Head of caudate nucleus (tissue), 42 donors: ENCODE data around the gene RER1.
A peak's percentile ranks its signal among the peaks of the same experiment; 100 is the strongest.

Experiments used
- DNase-seq, 42 donors: peaks; one replicate each; pipeline versions ENCODE4 v3.0.0 to v3.0.0-alpha.2; 2020 to 2021; ENCODE audit warnings: mixed read lengths in 7 of 42
- intact Hi-C: fragments of 100-400 bp; cut with DNase I; formaldehyde crosslinking; loops from one replicate; pipeline ENCODE4 v1.15.0; 2022

RER1 gene

DNA sequence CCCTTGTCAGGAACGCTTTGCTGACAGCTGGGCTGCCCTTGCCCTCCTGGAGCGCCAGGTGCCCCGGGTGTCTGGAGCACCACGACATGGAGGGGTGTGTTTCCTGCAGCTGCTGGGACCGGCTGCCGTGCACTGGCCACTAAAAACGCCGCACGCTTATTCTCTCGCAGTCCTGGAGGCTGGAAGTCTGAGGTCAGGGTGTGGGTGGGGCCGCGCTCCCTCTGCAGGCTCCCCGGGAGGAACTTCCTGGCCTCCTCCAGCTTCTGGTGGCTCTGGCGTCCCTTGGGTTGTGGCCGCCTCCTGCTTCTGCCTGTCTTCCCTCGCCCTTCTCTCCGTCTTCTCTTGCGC is 56.4 kb downstream of the RER1 start:
- intact Hi-C loops, result no loop called here
- no peak for DNase-seq

DNA sequence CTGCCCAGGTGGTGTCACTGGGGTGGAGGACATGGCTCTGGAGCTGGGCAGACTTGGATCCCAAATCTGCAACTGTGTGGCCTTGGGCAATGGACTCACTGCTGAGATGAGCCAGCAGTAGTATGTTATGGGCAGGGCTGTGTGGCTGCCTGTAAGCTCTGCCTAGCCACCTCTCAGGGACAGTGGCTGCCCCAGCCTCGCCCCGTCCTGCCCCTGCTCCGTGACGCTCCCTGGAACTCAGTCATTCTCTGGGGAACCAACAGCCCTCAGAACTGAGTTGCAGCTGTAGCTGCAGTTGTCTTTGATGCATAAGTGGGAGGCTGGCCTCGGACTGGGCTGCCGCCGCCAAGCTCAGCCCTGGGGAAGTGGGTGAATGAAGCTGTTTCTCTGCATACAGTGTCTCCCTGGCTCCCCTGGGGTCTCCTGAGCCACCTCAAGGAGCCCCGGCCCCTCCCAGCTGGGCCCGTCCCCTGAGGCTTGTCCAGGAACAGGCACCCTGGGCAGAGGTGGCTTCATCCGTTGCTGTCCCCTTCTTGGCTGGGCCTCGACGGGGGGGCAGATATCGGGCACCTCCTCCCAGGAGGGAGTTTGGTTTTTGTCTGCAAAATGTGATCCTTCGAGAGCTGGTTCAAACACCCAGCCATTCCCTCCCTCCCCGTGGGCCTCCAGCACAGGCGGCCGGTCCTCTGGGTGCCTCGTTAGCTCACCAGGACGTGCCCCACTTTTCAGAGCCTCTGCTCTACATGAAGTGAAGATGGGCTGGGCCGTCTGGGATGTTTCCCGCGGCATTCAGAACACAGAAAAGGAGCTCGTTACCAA is 58.2 kb downstream of the RER1 start:
- intact Hi-C loops, result no loop called here
- peak in 25 of 42 donors; percentile 29 to 74 (median 58) for DNase-seq

DNA sequence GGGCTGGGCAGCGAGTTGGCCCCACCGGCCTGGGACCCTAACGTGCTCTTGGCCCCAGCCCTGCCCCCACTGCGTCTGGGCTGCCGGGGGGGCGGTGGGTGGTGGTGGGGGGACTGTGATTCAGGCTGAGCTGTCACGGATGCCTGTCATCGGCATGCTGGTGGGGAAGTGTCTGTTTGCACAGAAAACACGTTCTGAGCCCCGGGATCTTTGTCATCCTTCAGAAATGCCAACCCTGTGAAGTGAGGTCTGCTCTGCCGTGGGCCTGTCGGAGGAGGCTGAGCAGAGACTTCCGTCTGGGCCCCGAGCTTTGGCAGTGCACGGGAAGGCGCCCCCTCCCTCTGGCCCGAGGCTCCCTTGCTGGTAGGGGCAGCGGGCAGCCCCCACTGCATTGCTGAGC is 60.1 kb downstream of the RER1 start:
- peak in 14 of 42 donors; percentile 19 to 73 (median 49) for DNase-seq
- intact Hi-C loops, result no loop called here

DNA sequence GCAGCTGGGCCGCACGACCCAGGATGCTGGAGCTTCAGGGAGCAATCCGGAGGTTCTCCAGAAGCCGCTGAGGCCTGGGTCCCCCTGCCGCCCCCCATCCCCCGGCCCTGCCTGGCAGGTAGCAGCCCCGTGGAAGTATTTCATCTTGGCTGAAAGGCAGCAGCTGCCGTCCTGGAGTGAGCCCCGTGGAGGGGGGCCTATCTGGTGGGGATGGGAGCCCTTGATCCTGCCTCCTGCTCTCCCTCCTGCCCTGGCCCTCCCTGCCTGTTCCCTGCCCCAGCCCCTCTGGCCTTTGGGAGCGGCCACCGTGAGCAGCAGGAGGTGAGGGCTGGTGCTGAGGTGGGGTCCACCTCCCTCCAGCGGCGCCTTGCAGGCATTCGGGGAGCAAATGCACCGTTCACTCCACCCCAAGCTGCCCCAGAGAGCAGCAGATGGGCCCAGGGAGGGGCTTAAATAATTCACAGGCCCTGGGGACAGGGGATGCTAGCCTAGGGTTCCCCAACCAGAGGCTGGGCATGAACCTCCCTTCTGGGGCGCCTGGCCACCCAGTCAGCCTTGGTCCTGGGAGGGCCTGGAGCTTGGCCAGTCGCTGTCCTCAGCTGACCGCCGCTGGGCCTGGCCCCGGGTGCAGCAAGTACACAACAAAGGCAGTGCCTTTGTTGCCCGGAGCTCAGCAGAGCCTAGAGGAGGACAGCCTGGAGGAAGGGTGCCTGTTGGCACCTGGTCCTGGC is 60.7 kb downstream of the RER1 start:
- intact Hi-C loops, result no loop called here
- DNase-seq, result peak in 41 of 42 donors; percentile 70 to 94 (median 83)

DNA sequence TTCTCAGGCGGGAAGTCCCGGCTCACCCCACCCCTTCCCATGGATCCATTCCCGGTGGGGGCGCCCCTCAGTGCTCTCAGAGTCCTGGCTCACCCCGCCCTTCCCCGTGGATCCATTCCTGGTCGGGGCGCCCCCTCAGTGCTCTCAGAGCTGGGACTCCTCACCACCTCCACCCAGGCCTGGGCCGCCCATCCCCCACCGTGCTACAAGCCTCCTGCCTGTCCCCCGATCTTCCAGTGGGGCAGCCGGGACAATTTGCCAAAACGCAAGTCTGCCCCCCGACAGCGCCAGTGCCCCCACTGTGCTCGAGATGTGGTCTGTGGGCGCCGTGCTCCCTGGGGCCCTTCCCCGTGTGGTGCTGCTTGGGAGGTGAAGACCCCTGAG is 61.3 kb downstream of the RER1 start:
- intact Hi-C loops, result no loop called here
- DNase-seq, result peak in 2 of 42 donors; percentile 33 to 55

DNA sequence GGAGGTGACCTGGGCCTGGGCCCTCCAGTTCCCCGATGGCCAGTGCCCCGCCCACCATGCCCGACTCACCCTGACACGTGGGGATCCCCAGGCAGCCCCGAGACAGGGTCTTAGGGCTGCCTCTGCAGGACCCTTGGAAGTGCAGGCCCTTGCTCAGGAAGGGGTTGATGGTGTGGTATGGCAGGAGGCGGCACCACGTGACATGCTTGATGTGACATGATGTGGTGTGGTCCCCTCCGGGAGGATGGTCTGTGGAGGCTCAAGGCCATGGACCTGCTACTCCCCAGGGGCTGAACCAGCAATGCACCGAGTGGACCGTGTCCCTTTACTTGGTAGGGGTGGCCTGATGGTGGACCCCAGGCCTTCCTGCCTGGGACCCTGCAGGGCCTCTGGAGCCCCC is 62.6 kb downstream of the RER1 start:
- intact Hi-C loops, result no loop called here
- DNase-seq, result no peak
